CD4-positive, CD25-positive, alpha-beta regulatory T cell (primary cell): ENCODE data around the gene ZNF512B. TPM values are rescaled to one million over a fixed set of nuclear protein-coding genes. Genes with fewer than 3 reads are reported as not detected.
"Not testable (repeated sequence)": the region's sequence is repeated elsewhere in the genome, so short reads cannot be mapped to it uniquely, and the experiment has no call there.

Experiments used
- ATAC-seq, 2 donors: fragments of 150-1000 bp; cut with Tn5 transposase; one replicate each; pipeline ENCODE4 v1.10.0; 2021; ENCODE audit warnings: low read depth in 2 of 2, moderate number of reproducible peaks in 2 of 2, moderate library complexity in 1 of 2
- DNase-seq, 3 donors: peaks; one replicate each; pipeline versions ENCODE4 v3.0.0 to v3.0.0-alpha.2; 2012 to 2022; ENCODE audit warnings: mixed read lengths in 1 of 3
- H3K27ac ChIP-seq: one replicate; pipeline ENCODE4 v1.7.0; 2013; ENCODE audit warnings: mild to moderate bottlenecking, low read length; ENCODE audit not compliant: insufficient read depth, poor library complexity, severe bottlenecking
- H3K27me3 ChIP-seq: one replicate; pipeline ENCODE4 v1.7.0; 2013; ENCODE audit warnings: low read length; ENCODE audit not compliant: control insufficient read depth, insufficient read depth
- H3K36me3 ChIP-seq: one replicate; pipeline ENCODE4 v1.7.0; 2013; ENCODE audit warnings: mild to moderate bottlenecking, low read length, moderate library complexity; ENCODE audit not compliant: control insufficient read depth, insufficient read depth
- H3K4me1 ChIP-seq: 2 replicates; pipeline ENCODE4 v1.7.0; 2013; ENCODE audit warnings: mild to moderate bottlenecking, low read length; ENCODE audit not compliant: insufficient read depth, control insufficient read depth, poor library complexity, severe bottlenecking
- H3K4me3 ChIP-seq: one replicate; pipeline ENCODE4 v1.7.0; 2013; ENCODE audit warnings: low read depth, mild to moderate bottlenecking, low read length, moderate library complexity
- H3K9me3 ChIP-seq, 2 experiments: 1 replicate in 1 of 2; 2 replicates in 1 of 2; pipeline ENCODE4 v1.7.0; 2013; ENCODE audit warnings: low read length in 2 of 2, mild to moderate bottlenecking in 1 of 2, moderate library complexity in 1 of 2; ENCODE audit not compliant: control insufficient read depth in 2 of 2
- H3K27ac Mint-ChIP-seq, 3 donors: one replicate each; pipeline ENCODE4 v1.8.0; 2020 to 2022; ENCODE audit warnings: mild to moderate bottlenecking in 3 of 3, mixed read lengths in 3 of 3, moderate library complexity in 2 of 3
- H3K27me3 Mint-ChIP-seq: one replicate; pipeline ENCODE4 v1.8.0; 2022; ENCODE audit warnings: mild to moderate bottlenecking, mixed read lengths
- H3K36me3 Mint-ChIP-seq: one replicate; pipeline ENCODE4 v1.8.0; 2020; ENCODE audit warnings: mixed read lengths
- H3K4me1 Mint-ChIP-seq, 4 donors: one replicate each; pipeline ENCODE4 v1.8.0; 2020 to 2022; ENCODE audit warnings: mixed read lengths in 4 of 4, mild to moderate bottlenecking in 1 of 4
- H3K4me3 Mint-ChIP-seq, 4 donors: one replicate each; pipeline ENCODE4 v1.8.0; 2020 to 2022; ENCODE audit warnings: mild to moderate bottlenecking in 4 of 4, mixed read lengths in 4 of 4, moderate library complexity in 3 of 4
- H3K9me3 Mint-ChIP-seq, 7 donors: one replicate each; pipeline ENCODE4 v1.8.0; 2020 to 2022; ENCODE audit warnings: mixed read lengths in 7 of 7, mild to moderate bottlenecking in 3 of 7, moderate library complexity in 2 of 7
- polyA plus RNA-seq, 4 donors: library from polyadenylated mRNA; unstranded; fragments of 300-500 nt; fragmentation: Illumina TruSeq; gene quantifications; one replicate each; pipeline ENCODE4 v1.2.3, GENCODE V29; 2021
- total RNA-seq: library from RNA; stranded (reverse); gene quantifications from one replicate; pipeline ENCODE4 v1.2.3, GENCODE V29; 2022

ZNF512B gene
- total and polyA plus RNA-seq, 5 donors from 2014 or later = 0.41 to 21.2 (median 0.47) TPM

DNA sequence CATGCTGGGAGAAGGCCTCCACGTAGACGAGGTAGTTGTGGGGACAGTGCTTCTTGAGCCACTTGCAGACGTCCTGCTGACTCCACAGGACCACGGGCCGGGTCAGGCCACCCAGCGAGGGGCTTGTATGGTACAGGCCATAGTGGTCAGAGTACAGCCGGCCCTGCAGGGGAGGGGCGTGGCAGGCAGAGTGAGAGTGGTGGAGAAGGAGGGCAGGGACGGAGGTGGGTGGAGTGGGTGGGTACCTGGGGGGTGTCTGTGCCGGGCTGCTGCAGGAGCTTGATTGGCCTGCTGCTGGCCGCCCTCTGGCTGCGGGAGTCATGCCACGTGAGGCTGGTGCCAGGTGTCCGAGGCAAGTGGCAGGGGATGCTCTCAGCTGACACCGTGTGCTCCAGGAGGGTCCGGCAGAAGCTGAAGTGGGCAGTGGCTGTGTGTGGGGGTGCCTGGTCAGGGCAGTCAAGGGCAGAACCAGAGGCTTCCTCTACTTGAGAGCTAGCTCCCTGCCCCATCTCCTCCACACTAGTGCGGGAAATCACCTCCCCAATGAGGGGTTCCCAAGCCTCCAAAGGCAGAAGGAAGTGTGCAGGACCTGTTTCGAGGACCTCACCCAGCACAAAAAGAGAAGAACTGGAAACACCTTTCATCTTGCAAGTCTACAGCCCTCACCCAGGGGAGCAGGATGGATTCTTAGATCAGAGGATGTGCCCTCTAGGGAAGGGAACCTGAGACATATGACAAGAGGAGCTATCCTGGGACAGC, 7.4 kb upstream of the ZNF512B start:
- Histone ChIP-seq H3K4me1 (peaks cover 50% of the 10 kb centered on the region), H3K9me3 (no peaks in the 10 kb centered on the region), H3K27ac (peak overlapping the region; percentile 79), H3K27me3 (no peaks in the 10 kb centered on the region), H3K36me3 (peaks cover 12% of the 10 kb centered on the region), H3K4me3 (no peak overlapping the region)
- no peaks in the 10 kb centered on the region for H3K9me3 Mint-ChIP-seq
- ATAC-seq = no peak
- no peak for DNase-seq
- H3K27me3 Mint-ChIP-seq = no peaks in the 10 kb centered on the region
- peaks cover 11% of the 10 kb centered on the region for H3K36me3 Mint-ChIP-seq
- H3K4me3 Mint-ChIP-seq = peak overlapping the region; percentile 64 to 95 (median 85)
- peak overlapping the region; percentile 72 to 92 (median 91) for H3K27ac Mint-ChIP-seq
- peaks cover 6 to 62% (median 37%) of the 10 kb centered on the region in 4 donors for H3K4me1 Mint-ChIP-seq

DNA sequence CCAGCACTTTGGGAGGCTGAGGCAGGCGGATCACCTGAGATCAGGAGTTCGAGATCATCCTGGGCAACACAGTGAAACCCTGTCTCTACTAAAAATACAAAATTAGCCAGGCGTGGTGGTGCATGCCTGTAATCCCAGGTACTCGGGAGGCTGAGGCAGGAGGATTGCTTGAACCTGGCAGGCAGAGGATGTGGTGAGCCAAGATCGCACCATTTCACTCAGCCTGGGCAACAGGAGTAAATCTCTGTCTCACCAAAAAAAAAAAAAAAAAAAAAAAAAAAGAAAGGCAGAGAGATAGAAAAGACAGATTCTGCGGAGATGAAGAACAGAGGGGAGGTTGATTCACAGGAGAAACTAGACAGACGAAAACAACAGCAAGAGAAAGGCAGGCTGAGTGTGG, 6.8 kb upstream of the ZNF512B start:
- ATAC-seq, H3K27me3 Mint-ChIP-seq, H3K9me3 Mint-ChIP-seq, H3K4me3 ChIP-seq, H3K9me3 ChIP-seq, DNase-seq, H3K27me3 ChIP-seq: not testable (repeated sequence)
- Histone ChIP-seq H3K27ac (peak overlapping the region; percentile 14), H3K36me3 (peaks cover 12% of the 10 kb centered on the region), H3K4me1 (peaks cover 44% of the 10 kb centered on the region)
- Mint-ChIP-seq H3K27ac (peak overlapping the region; percentile 31 to 71 (median 66)), H3K4me1 (peaks cover 6 to 61% (median 38%) of the 10 kb centered on the region in 4 donors), H3K36me3 (peaks cover 11% of the 10 kb centered on the region), H3K4me3 (peak overlapping the region; percentile 37 to 81 (median 72))

DNA sequence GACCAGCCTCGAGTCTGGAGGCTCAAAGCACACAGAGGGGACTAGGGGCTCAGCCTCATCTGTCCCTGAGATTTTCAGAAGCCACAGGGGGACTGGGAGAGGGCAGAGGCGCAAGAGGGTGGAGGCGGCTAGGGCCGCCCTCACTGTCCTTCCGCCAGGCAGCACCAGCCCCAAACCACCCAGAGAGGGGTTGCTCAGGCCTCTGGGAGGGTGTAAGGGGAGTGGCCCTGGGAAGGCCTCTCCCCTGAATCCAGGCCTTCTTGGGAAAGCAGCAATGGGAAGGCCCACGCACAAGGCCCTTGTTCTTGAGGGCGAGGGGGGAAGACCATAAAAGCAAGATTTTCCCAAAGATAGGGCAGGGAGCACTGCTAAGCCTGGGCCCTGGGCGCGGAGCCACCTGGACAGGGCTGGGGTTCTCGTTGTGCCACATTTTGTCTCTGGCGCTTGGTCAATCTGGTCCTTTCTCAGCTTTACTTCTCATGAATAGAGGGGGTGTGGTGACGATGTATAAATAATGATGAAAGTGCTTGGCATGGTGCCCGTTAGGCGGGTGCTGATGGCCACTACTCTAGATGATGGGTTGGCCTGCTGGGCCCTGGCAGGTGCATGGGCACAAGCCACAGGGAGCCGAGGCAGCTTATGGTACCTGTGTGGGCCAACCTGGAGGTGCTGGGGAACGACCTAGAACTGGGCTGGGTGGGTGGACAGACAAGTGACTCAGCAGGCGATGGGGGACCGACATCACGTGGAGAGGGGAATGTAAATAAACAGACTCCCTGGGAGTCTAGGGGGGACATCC, 4.9 kb upstream of the ZNF512B start:
- no peak for ATAC-seq
- Histone ChIP-seq H3K36me3 (peaks cover 12% of the 10 kb centered on the region), H3K4me1 (peaks cover 36% of the 10 kb centered on the region), H3K4me3 (no peak overlapping the region), H3K27me3 (no peaks in the 10 kb centered on the region), H3K27ac (no peak overlapping the region), H3K9me3 (no peaks in the 10 kb centered on the region)
- H3K4me3 Mint-ChIP-seq = peak overlapping the region in 2 of 4 donors; percentile 68 to 83
- H3K4me1 Mint-ChIP-seq = peaks cover 0 to 48% (median 27%) of the 10 kb centered on the region in 4 donors
- no peak for DNase-seq
- H3K27me3 Mint-ChIP-seq = no peaks in the 10 kb centered on the region
- no peaks in the 10 kb centered on the region for H3K9me3 Mint-ChIP-seq
- H3K36me3 Mint-ChIP-seq = peaks cover 11% of the 10 kb centered on the region
- peak overlapping the region in 1 of 3 donors; percentile 71 for H3K27ac Mint-ChIP-seq

DNA sequence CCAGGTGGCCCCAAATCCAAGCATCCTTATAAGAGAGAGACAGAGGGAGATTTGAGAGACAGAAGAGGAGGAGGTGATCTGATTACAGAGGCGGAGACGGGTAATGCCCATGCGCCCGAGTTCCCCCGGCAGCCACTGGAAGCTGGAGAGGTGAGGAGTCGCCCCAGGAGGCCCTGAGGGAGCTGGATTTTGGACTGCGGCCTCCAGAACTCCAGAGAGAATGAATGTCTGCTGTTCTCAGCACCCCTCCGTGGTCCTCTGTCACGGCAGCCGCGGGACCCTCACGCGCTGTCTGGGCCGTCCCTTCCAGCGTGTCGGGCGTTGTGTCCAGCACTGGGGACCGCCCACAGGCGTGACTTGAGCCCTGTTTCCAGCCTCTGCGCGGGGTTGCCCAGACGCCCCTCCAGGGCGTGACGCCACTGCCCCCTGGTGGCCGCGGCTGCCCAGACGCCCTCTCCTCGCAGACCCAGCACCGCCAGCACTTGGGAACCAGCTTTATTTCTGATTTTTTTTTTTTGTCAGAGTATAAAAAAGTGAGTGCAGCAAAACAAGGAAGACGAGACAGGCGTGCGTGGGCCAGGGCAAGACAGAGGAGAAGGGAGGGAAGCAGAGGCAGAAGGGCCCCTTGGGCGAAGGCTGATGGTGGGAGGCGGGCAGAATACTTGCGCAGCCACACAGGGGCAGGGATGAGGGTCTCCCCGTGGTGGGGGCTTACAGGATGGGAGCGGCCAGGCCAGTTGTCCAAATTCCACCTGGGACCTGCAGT, 4.1 kb upstream of the ZNF512B start:
- H3K9me3 ChIP-seq = no peaks in the 10 kb centered on the region
- peaks cover 12% of the 10 kb centered on the region for H3K36me3 ChIP-seq
- H3K36me3 Mint-ChIP-seq = peaks cover 11% of the 10 kb centered on the region
- no peaks in the 10 kb centered on the region for H3K27me3 ChIP-seq
- peak; percentile 67 to 76 (median 71) for DNase-seq
- H3K27ac Mint-ChIP-seq = peak overlapping the region in 2 of 3 donors; percentile 51 to 93
- H3K4me1 ChIP-seq = peaks cover 37% of the 10 kb centered on the region
- H3K4me3 ChIP-seq = no peak overlapping the region
- H3K4me3 Mint-ChIP-seq = peak overlapping the region in 3 of 4 donors; percentile 15 to 83 (median 79)
- H3K27me3 Mint-ChIP-seq = no peaks in the 10 kb centered on the region
- peak; percentile 42 to 46 for ATAC-seq
- peaks cover 0 to 50% (median 27%) of the 10 kb centered on the region in 4 donors for H3K4me1 Mint-ChIP-seq
- no peaks in the 10 kb centered on the region for H3K9me3 Mint-ChIP-seq
- H3K27ac ChIP-seq = peak overlapping the region; percentile 17

DNA sequence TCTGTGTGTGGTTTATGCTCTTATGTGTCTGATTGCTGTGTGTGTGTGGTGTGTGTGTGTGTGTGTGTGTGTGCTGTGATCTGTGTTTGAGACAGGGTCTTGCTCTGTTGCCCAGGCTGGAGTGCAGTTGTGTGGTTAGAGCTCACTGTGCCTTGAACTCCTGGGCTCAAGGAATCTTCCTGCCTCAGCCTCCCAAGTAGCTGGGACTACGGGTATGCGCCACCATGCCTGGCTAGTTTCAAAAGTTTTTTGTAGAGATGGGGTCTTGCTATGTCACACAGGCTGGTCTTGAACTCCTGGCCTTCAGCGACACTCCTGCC, 3.4 kb upstream of the ZNF512B start:
- Histone ChIP-seq H3K4me1 (peaks cover 34% of the 10 kb centered on the region), H3K27me3 (no peaks in the 10 kb centered on the region), H3K4me3 (no peak overlapping the region), H3K9me3 (no peaks in the 10 kb centered on the region), H3K27ac (no peak overlapping the region), H3K36me3 (peaks cover 12% of the 10 kb centered on the region)
- H3K9me3 Mint-ChIP-seq = peaks cover 0 to 2% (median 0%) of the 10 kb centered on the region in 7 donors
- DNase-seq (no peak), ATAC-seq (no peak)
- H3K36me3 Mint-ChIP-seq = peaks cover 11% of the 10 kb centered on the region
- H3K27me3 Mint-ChIP-seq = no peaks in the 10 kb centered on the region
- peak overlapping the region in 2 of 3 donors; percentile 62 to 82 for H3K27ac Mint-ChIP-seq
- peak overlapping the region in 2 of 4 donors; percentile 56 to 83 for H3K4me3 Mint-ChIP-seq
- peaks cover 0 to 53% (median 27%) of the 10 kb centered on the region in 4 donors for H3K4me1 Mint-ChIP-seq

DNA sequence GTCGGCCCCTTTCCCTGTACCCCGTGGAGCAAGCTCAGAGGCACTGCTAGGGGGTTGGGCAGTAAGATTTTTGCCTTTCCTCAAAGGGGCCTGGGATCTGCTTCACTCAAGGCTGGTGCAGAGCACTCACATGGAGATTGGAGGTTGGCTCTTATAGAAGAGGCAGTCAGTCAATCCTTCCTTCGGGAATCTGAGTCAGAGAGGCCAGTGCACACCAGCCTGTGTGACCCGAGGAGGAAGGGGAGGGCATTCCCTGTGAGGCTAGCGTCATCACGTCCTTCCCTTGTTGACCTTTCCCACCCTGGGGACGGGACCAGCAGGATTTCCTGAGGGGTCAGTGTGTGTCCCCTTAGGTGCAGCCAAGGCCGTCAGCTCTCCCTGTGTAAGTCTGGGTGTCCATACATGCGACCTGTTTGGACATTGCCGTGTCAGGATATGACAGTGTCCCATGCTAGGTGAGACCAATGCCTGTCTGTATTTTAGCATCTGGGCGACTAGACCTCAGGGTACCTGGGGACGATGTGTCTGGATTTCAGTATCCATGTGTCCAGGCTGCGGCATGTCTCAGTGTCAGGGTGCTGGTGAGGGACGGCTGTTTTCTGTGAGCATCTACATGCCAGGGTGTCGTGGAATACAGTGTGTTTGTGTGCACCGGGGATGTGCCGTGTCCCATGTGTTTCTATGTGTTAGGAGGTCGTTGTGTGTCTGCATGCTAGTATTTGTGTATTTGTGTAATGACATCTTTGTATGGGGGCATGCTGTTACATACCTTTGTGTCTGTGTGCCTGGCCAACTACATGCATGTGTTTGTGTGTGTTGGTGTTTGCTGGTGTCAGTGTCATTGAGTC, 2.8 kb upstream of the ZNF512B start:
- DNase-seq (no peak), ATAC-seq (no peak)
- peak overlapping the region in 2 of 3 donors; percentile 62 to 63 for H3K27ac Mint-ChIP-seq
- Histone ChIP-seq H3K4me1 (peaks cover 28% of the 10 kb centered on the region), H3K27me3 (no peaks in the 10 kb centered on the region), H3K27ac (no peak overlapping the region), H3K4me3 (no peak overlapping the region), H3K36me3 (peaks cover 12% of the 10 kb centered on the region), H3K9me3 (no peaks in the 10 kb centered on the region)
- H3K4me3 Mint-ChIP-seq = peak overlapping the region in 3 of 4 donors; percentile 28 to 83 (median 56)
- H3K9me3 Mint-ChIP-seq = peaks cover 0 to 2% (median 0%) of the 10 kb centered on the region in 7 donors
- peaks cover 11% of the 10 kb centered on the region for H3K36me3 Mint-ChIP-seq
- H3K27me3 Mint-ChIP-seq = no peaks in the 10 kb centered on the region
- H3K4me1 Mint-ChIP-seq = peaks cover 0 to 48% (median 22%) of the 10 kb centered on the region in 4 donors

DNA sequence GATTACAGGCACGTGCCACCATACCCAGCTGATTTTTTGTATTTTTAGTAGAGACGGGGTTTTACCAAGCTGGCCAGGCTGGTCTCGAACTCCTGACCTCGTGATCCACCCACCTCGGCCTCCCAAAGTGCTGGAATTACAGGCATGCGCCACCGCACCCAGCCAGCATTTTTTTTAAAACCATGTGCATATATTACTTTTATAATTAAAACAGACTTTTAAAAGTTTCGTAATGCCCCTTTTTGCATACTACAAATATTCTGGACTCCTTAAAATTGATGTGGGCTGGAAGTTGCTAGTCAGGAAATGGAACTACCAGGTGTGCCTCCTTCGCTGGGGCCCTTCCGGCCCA, 2.2 kb upstream of the ZNF512B start:
- H3K9me3 Mint-ChIP-seq, DNase-seq: not testable (repeated sequence)
- peak overlapping the region in 1 of 3 donors; percentile 25 for H3K27ac Mint-ChIP-seq

More for the DNA sequence above, 2.2 kb upstream of the ZNF512B start:
- H3K27me3 ChIP-seq, ATAC-seq, H3K4me3 ChIP-seq, H3K27me3 Mint-ChIP-seq, H3K27ac ChIP-seq, H3K9me3 ChIP-seq: not testable (repeated sequence)
- peaks cover 0 to 42% (median 19%) of the 10 kb centered on the region in 4 donors for H3K4me1 Mint-ChIP-seq
- H3K36me3 Mint-ChIP-seq = peaks cover 11% of the 10 kb centered on the region
- Histone ChIP-seq H3K36me3 (peaks cover 15% of the 10 kb centered on the region), H3K4me1 (peaks cover 22% of the 10 kb centered on the region)
- H3K4me3 Mint-ChIP-seq = peak overlapping the region in 3 of 4 donors; percentile 82 to 93 (median 83)
